Hypothalamus (tissue), 51 donors: ENCODE measurements around the gene ACSM2A.
"Not testable (repeated sequence)": the region's sequence is repeated elsewhere in the genome, so short reads cannot be mapped to it uniquely, and the experiment has no call there.

Source experiments
- DNase-seq, 51 donors: peaks; one replicate each; lab custom pipeline; 2025; lab: John Stamatoyannopoulos, UW

ACSM2A gene

DNA sequence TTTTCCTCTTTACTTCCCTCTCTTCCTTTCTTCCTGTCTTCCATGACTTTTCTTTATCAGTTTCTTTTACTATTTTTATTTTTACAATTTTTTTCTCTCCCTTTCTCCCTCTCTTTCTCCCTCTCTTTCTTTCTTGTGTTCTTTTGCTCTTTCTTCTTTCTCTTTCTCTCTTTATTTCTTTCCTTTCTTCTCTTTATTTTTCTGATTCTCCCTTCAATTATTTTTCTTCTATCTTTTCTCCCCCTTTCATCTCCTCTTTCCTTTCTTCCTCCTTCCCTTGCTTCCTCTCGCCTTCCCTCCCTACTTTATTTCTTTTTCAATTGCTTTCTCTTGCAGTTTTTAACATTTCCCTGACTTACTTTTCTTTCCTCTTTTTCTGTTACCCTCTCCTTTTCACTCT is 85.3 kb downstream of the ACSM2A start:
- DNase-seq: not testable (repeated sequence)
